SK-N-SH treated with all-trans-retinoic acid at 6 μM for 48 hours (cell line): ENCODE measurements around the gene ARHGAP44.

Experiments used
- ATAC-seq: fragments of 200-7000 bp; cut with Tn5 transposase; 3 replicates; pipeline ENCODE4 v1.9.1; 2020; ENCODE audit warnings: mild to moderate bottlenecking, moderate library complexity
- ARNTL ChIP-seq: fragments of 450-650 bp; formaldehyde crosslinking; IDR thresholded peaks from 2 replicates; pipeline ENCODE4 v1.5.0; 2020; ENCODE audit warnings: low read depth, mild to moderate bottlenecking, moderate library complexity, borderline replicate concordance
- BACH2 ChIP-seq: fragments of 250-450 bp; sonication (Bioruptor Pico); IDR thresholded peaks from 2 replicates; pipeline ENCODE4 v1.9.0; 2021; ENCODE audit warnings: mild to moderate bottlenecking, borderline replicate concordance
- CREB5 ChIP-seq: fragments of 250-450 bp; sonication (Bioruptor Pico); IDR thresholded peaks from 2 replicates; pipeline ENCODE4 v1.5.1; 2020; ENCODE audit warnings: low read depth, mild to moderate bottlenecking, moderate library complexity
- CSRNP3 ChIP-seq: fragments of 250-450 bp; sonication (Bioruptor Pico); IDR thresholded peaks from 2 replicates; pipeline ENCODE4 v1.5.1; 2021; ENCODE audit warnings: mild to moderate bottlenecking, moderate library complexity
- ESRRG ChIP-seq: fragments of 250-450 bp; sonication (Bioruptor Pico); IDR thresholded peaks from 2 replicates; pipeline ENCODE4 v1.6.1; 2021; ENCODE audit warnings: mild to moderate bottlenecking
- GLIS3 ChIP-seq: fragments of 250-450 bp; sonication (Bioruptor Pico); IDR thresholded peaks from 2 replicates; pipeline ENCODE4 v1.5.0; 2020; ENCODE audit warnings: mild to moderate bottlenecking, moderate library complexity
- ISL1 ChIP-seq: fragments of 250-450 bp; sonication (Bioruptor Pico); IDR thresholded peaks from 2 replicates; pipeline ENCODE4 v2.1.2; 2022; ENCODE audit warnings: mild to moderate bottlenecking, moderate library complexity
- OSR1 ChIP-seq: fragments of 250-450 bp; sonication (Bioruptor Pico); IDR thresholded peaks from 2 replicates; pipeline ENCODE4 v1.8.0; 2022; ENCODE audit warnings: moderate library complexity, mild to moderate bottlenecking, inconsistent platforms
- PPARA ChIP-seq: fragments of 250-450 bp; sonication (Bioruptor Pico); IDR thresholded peaks from 2 replicates; pipeline ENCODE4 v1.5.0; 2020; ENCODE audit warnings: mild to moderate bottlenecking, borderline replicate concordance
- RARB ChIP-seq: fragments of 250-450 bp; sonication (Bioruptor Pico); IDR thresholded peaks from 2 replicates; pipeline ENCODE4 v1.8.0; 2021; ENCODE audit warnings: mild to moderate bottlenecking, moderate library complexity
- SNAI2 ChIP-seq: fragments of 250-450 bp; sonication (Bioruptor Pico); IDR thresholded peaks from 2 replicates; pipeline ENCODE4 v1.5.0; 2020; ENCODE audit warnings: mild to moderate bottlenecking, moderate library complexity
- TCF4 ChIP-seq: fragments of 250-450 bp; sonication (Bioruptor Pico); IDR thresholded peaks from 2 replicates; pipeline ENCODE4 v1.8.0; 2021; ENCODE audit warnings: mild to moderate bottlenecking, moderate library complexity, borderline replicate concordance
- TOX ChIP-seq: fragments of 250-450 bp; sonication (Bioruptor Pico); IDR thresholded peaks from 2 replicates; pipeline ENCODE4 v1.8.0; 2021; ENCODE audit warnings: mild to moderate bottlenecking, moderate library complexity, borderline replicate concordance
- TSHZ2 ChIP-seq: fragments of 250-450 bp; sonication (Bioruptor Pico); IDR thresholded peaks from 2 replicates; pipeline ENCODE4 v1.5.0; 2020; ENCODE audit warnings: mild to moderate bottlenecking, moderate library complexity
- ZC3H10 ChIP-seq: fragments of 250-450 bp; sonication (Bioruptor Pico); IDR thresholded peaks from 2 replicates; pipeline ENCODE4 v1.5.1; 2021; ENCODE audit warnings: mild to moderate bottlenecking, moderate library complexity
- ZFP3 ChIP-seq: fragments of 250-450 bp; sonication (Bioruptor Pico); IDR thresholded peaks from 2 replicates; pipeline ENCODE4 v1.5.0; 2020; ENCODE audit warnings: mild to moderate bottlenecking, moderate library complexity
- ZFP30 ChIP-seq: fragments of 450-650 bp; formaldehyde crosslinking; IDR thresholded peaks from 2 replicates; pipeline ENCODE4 v1.5.0; 2022; ENCODE audit warnings: mild to moderate bottlenecking, moderate library complexity
- ZNF565 ChIP-seq: fragments of 450-650 bp; formaldehyde crosslinking; conservative IDR thresholded peaks from 2 replicates; pipeline ENCODE4 v1.5.0; 2020; ENCODE audit warnings: low read depth, mild to moderate bottlenecking, moderate library complexity
- ZNF70 ChIP-seq: fragments of 450-650 bp; formaldehyde crosslinking; IDR thresholded peaks from 2 replicates; pipeline ENCODE4 v1.5.0; 2020; ENCODE audit warnings: mild to moderate bottlenecking, moderate library complexity
- ZNF8 ChIP-seq: fragments of 450-650 bp; formaldehyde crosslinking; IDR thresholded peaks from 2 replicates; pipeline ENCODE4 v1.5.0; 2020; ENCODE audit warnings: mild to moderate bottlenecking, moderate library complexity
- TF ChIP-seq, protein P1 (sequence below): fragments of 250-450 bp; sonication (Bioruptor Pico); IDR thresholded peaks from 2 replicates; pipeline ENCODE4 v1.8.0; 2021; ENCODE audit warnings: low read depth, mild to moderate bottlenecking, moderate library complexity, borderline replicate concordance
- TF ChIP-seq, protein P2 (sequence below): fragments of 250-450 bp; sonication (Bioruptor Pico); IDR thresholded peaks from 2 replicates; pipeline ENCODE4 v1.8.0; 2020; ENCODE audit warnings: mild to moderate bottlenecking, moderate library complexity, borderline replicate concordance

ARHGAP44 gene

DNA sequence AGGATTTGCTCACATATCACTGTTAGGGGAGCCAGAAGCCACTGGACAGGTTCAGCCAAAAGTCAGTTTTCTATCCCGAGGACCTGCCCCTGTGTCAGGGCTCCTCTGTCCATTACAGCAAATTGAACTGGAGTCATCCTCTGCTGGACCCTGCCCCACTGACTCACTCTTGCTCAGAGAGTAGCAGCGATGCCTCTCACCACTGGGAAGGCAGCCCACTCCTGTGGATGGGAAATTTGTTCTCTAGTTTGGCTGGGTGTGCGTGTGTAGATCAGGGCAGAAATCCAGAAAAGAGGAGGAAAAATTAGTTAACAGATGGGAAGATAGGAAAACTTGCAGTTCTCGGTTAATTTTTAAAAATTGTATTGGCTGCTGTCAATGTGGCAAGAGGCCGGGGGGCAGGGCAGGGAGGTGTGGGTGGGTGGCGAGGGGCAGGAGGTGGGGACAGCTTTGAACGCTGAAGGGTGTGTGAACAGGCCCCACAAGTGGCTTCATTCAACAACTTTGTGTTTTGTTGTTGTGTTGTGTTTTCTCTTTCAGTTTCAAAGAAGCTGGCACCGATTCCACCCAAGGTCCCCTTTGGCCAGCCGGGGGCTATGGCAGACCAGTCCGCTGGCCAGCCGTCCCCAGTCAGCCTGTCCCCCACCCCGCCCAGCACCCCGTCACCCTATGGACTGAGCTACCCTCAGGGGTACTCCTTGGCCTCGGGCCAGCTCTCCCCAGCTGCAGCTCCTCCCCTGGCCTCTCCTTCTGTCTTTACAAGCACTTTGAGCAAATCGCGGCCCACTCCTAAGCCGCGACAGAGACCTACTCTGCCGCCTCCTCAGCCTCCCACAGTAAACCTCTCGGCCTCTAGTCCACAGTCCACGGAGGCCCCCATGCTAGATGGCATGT is 194.9 kb downstream of the ARHGAP44 start:
- no peak for TF ChIP-seq ZNF565 (CRISPR knock-in tag)
- no peak for TF ChIP-seq RARB
- TF ChIP-seq TSHZ2 (CRISPR knock-in tag): no peak
- TF ChIP-seq ZNF70 (CRISPR knock-in tag): no peak
- no peak for TF ChIP-seq ZFP3 (CRISPR knock-in tag)
- no peak for TF ChIP-seq BACH2 (CRISPR knock-in tag)
- no peak for TF ChIP-seq OSR1 (CRISPR knock-in tag)
- TF ChIP-seq ZC3H10 (CRISPR knock-in tag): no peak
- TF ChIP-seq ISL1: no peak
- TF ChIP-seq CREB5 (CRISPR knock-in tag): no peak
- no peak for TF ChIP-seq ZNF8 (CRISPR knock-in tag)
- TF ChIP-seq, protein P1, sequence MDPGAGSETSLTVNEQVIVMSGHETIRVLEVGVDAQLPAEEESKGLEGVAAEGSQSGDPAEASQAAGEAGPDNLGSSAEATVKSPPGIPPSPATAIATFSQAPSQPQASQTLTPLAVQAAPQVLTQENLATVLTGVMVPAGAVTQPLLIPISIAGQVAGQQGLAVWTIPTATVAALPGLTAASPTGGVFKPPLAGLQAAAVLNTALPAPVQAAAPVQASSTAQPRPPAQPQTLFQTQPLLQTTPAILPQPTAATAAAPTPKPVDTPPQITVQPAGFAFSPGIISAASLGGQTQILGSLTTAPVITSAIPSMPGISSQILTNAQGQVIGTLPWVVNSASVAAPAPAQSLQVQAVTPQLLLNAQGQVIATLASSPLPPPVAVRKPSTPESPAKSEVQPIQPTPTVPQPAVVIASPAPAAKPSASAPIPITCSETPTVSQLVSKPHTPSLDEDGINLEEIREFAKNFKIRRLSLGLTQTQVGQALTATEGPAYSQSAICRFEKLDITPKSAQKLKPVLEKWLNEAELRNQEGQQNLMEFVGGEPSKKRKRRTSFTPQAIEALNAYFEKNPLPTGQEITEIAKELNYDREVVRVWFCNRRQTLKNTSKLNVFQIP (CRISPR knock-in tag): no peak
- no peak for TF ChIP-seq TOX (CRISPR knock-in tag)
- no peak for TF ChIP-seq ZFP30 (CRISPR knock-in tag)
- TF ChIP-seq ARNTL (CRISPR knock-in tag): no peak
- TF ChIP-seq GLIS3 (CRISPR knock-in tag): no peak
- TF ChIP-seq CSRNP3 (CRISPR knock-in tag): no peak
- ATAC-seq: peak; percentile 14; the same call in 1 of the 3 replicates

DNA sequence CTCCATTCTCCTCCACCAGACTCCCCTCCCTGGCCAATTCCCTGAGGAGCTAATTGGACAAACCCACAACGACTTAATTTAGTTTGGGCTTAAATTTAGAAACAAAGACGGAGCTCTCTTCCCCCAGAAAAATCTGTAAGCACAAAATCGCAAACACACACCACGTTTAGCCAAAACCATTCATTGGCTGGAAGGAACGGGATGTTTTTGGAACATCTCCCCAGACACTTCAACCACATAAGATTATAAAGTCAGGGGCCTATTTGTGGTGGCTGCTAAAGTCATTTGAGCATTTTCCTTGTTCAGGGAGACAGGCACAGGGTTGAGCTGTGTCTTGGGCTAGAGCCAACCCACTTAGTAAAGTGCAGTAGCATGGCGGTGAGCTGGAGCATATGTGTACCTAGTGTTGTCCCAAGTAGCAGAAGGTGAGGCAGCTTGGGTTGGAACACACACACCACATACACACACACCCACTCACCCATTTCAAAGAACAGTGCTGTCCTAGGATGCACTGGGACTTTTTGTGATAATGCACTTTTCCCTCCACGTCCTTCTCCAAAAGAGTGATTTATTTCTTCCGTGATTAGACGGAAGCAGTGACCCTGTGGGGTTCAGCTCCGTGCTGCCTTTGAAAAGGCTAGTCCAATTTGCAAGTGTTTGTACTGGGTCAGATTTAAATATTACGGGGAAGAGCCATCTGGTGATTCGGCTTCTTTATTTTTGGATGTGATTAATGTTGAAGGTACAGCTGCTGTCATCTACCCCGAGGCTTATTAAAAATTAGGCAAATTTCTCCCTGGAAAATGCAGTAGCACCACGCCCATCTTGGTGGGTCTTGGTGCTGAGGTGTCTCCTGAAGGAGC is 196.4 kb downstream of the ARHGAP44 start:
- ATAC-seq: no peak
- TF ChIP-seq SNAI2 (no peak), GLIS3 (CRISPR knock-in tag) (no peak), OSR1 (CRISPR knock-in tag) (no peak), TOX (CRISPR knock-in tag) (no peak), CREB5 (CRISPR knock-in tag) (no peak), ESRRG (no peak), TCF4 (CRISPR knock-in tag) (no peak), PPARA (CRISPR knock-in tag) (no peak), TSHZ2 (CRISPR knock-in tag) (no peak), RARB (no peak), ISL1 (no peak), BACH2 (CRISPR knock-in tag) (no peak), ZNF70 (CRISPR knock-in tag) (no peak)
- TF ChIP-seq, protein P2, sequence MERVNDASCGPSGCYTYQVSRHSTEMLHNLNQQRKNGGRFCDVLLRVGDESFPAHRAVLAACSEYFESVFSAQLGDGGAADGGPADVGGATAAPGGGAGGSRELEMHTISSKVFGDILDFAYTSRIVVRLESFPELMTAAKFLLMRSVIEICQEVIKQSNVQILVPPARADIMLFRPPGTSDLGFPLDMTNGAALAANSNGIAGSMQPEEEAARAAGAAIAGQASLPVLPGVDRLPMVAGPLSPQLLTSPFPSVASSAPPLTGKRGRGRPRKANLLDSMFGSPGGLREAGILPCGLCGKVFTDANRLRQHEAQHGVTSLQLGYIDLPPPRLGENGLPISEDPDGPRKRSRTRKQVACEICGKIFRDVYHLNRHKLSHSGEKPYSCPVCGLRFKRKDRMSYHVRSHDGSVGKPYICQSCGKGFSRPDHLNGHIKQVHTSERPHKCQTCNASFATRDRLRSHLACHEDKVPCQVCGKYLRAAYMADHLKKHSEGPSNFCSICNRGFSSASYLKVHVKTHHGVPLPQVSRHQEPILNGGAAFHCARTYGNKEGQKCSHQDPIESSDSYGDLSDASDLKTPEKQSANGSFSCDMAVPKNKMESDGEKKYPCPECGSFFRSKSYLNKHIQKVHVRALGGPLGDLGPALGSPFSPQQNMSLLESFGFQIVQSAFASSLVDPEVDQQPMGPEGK (CRISPR knock-in tag): no peak
